Fibroblast of villous mesenchyme (primary cell): Measurements from ENCODE around the gene RFT1. TPM values are rescaled to one million over a fixed set of nuclear protein-coding genes. Genes with fewer than 3 reads are reported as not detected.

ENCODE experiments used
- DNase-seq: peaks from one replicate; pipeline ENCODE4 v3.0.0-alpha.2; 2010; ENCODE audit warnings: low read depth
- H3K4me3 ChIP-seq: 2 replicates; pipeline ENCODE4 v1.5.1; 2011; ENCODE audit warnings: low read depth, mild to moderate bottlenecking, low read length
- total RNA-seq: library from RNA; depleted of rRNA; stranded (reverse); fragments of >200 nt; gene quantifications from 2 replicates; pipeline ENCODE4 v1.2.3, GENCODE V29; 2012
- TF ChIP-seq, protein P1 (sequence below): IDR thresholded peaks from 2 replicates; pipeline ENCODE4 v1.5.1; 2012; ENCODE audit warnings: low read depth, mild to moderate bottlenecking, low read length; ENCODE audit not compliant: insufficient read depth

Gene RFT1
- total RNA-seq, 1 donor = 13.4 TPM

DNA sequence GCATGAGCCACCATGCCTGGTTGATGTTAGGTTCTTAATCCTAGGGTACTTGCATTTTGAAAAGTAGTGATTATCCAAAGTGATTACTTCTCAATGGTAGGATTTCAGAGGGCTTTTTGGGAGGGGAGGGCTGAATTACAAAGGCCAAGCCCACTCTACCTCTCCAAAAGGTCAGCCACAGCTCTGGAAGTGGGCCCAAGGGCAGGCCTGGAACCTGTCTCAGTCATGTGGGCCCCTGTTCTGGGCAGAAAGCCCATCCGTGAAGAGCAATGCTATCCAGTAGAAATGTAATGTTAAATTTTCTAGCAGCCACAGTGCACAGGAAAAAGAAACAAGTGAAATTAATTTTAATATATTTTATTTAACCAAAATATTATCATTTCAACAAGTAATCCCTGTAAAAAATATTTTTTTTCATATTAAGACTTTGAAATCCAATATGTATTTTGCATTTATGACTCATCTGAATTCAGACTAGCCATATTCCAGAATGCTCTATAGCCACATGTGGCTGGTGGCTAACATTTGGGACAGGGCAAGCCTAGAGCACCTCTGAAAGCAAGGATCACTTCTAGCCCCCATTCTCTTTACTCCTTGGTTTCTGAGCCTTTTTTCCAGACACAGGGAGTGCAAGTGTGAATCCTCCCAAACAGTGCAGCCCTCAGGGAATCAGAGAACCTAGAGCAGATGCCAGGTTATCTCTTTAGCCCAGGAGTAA lies 16.8 kb downstream of the RFT1 start:
- DNase-seq = no peak
- no peak overlapping the region for H3K4me3 ChIP-seq
- TF ChIP-seq, protein P1, sequence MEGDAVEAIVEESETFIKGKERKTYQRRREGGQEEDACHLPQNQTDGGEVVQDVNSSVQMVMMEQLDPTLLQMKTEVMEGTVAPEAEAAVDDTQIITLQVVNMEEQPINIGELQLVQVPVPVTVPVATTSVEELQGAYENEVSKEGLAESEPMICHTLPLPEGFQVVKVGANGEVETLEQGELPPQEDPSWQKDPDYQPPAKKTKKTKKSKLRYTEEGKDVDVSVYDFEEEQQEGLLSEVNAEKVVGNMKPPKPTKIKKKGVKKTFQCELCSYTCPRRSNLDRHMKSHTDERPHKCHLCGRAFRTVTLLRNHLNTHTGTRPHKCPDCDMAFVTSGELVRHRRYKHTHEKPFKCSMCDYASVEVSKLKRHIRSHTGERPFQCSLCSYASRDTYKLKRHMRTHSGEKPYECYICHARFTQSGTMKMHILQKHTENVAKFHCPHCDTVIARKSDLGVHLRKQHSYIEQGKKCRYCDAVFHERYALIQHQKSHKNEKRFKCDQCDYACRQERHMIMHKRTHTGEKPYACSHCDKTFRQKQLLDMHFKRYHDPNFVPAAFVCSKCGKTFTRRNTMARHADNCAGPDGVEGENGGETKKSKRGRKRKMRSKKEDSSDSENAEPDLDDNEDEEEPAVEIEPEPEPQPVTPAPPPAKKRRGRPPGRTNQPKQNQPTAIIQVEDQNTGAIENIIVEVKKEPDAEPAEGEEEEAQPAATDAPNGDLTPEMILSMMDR = no peak

DNA sequence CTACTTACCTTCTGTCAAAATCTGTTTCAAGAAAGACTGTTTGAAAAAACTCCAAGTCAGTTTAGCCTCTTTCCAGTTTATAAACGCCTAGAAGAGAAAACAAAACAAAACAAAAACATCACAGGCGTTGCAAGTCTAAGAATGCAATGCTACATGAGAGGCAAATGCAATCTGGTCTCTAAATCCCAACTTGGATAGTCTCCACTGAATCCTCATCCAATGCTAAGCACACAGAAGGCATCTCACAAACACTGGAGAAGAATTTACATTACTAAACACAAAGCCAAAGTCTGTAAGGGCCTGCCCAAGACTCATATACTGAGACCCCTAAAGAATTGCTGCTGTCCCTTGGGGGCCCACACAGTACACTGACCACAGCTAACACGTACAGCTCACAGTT lies 18.4 kb downstream of the RFT1 start:
- H3K4me3 ChIP-seq = no peak overlapping the region
- DNase-seq = no peak
- TF ChIP-seq, protein P1 = no peak

- DNase-seq = peak; percentile 88
- TF ChIP-seq, protein P1 = peak; percentile 84
- no peak overlapping the region for H3K4me3 ChIP-seq
Measured at GRCh38 chr3:53109891-53110771, 20.1 kb downstream of the RFT1 start.

GRCh38 chr3:53109190-53109589 lies 21.0 kb downstream of the RFT1 start:
- TF ChIP-seq, protein P1 = no peak
- peak; percentile 39 for DNase-seq

DNA sequence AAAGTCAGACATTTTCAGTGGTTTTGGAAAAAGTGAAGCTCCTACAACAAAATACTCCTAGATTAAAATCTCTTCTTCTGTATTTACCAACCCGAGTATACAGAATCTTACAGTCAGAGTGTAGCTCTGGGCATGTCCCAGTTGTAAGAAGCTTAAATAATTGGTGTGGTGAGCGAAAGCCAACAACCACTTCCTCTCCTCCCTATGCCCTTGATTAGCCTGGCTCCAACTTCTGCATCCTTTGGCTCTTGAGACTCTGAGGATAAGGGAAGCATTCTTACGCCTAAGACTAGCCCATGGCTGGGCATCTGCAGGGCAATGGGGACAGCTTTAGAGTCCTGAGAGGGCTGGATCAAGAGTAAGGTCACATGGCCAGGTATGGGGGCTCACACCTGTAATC lies 25.5 kb downstream of the RFT1 start:
- no peak for DNase-seq
- TF ChIP-seq, protein P1 = no peak
- H3K4me3 ChIP-seq = no peak overlapping the region

More at GRCh38 chr3:53109190-53109589, 21.0 kb downstream of the RFT1 start:
- H3K4me3 ChIP-seq = no peak overlapping the region

DNA sequence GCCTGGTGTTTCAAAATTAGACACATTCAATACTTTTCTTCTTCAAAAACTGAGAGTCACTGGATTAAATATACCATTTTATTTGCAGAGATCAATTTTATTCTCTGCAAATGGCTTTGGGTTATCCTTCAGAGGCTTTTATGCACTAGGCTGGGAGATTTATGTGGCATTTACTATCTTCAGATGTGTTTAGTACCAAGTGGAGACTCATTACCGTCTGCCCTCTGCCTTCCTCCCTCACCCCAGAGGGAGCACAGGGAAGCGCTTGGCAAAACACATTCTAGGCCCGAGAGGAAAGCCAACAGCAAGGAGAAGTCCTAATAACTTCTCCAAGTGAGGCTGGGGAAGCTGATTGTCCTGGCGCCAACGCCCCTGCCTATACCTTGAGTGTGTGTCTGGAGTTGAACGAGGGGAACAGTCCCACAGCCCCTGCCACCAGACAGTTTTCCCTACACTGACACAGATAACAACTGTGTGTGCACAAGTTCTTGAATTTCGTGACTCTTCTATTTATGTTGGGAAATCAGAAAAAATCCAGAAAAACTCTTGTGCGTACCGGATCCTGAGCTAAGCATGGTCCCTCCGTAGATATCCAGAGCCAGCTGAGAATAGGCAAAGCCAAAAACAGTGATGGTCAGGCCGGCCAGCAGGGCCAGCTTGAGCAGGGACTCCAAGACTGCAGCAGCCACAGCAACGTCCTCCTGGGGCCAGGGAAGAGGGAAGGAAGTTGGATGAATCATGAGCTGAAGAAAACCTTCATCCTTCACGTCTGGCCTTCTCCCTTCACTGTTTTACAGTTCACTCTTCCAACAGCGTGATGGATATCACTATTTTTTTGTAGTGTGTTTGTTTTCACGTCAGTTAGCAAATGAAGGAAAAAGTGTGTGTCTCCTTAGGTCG lies 26.6 kb downstream of the RFT1 start:
- no peak for DNase-seq
- H3K4me3 ChIP-seq = no peak overlapping the region
- TF ChIP-seq, protein P1 = no peak
